ENCODE measurements around the gene GCM1.

Gene GCM1

DNA sequence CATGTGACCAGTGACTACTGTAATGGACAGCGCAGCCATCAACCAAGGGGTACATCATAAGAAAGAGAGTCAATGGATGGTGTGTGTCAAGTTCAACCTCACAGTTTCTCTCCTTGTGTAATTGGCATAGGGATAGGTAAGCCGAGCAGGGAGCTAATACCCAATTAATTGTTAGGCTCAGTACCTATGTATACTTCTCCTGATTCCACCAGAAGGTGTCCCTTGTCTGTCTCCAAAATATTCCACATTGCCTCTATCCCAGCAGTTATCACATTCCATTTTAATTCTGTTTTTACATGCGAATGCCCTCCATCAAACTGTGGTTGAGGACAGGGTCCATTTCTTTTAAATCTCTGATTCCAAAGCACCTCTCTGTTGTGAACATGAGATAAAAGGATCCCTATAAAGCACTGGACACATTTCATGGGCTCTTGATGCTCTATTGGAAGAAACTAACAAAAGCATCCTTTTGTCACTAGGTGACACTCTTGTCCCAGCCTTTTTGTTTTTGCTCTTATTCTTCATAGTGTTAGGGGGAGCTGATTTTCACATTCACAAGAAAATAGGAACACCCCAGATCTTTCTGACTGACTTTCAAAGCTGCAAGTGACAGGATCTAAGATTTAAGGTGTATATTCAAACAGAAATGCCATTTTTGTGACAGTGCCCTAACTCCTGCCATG is 44.5 kb downstream of the GCM1 start:
- no peak for DNase-seq

DNA sequence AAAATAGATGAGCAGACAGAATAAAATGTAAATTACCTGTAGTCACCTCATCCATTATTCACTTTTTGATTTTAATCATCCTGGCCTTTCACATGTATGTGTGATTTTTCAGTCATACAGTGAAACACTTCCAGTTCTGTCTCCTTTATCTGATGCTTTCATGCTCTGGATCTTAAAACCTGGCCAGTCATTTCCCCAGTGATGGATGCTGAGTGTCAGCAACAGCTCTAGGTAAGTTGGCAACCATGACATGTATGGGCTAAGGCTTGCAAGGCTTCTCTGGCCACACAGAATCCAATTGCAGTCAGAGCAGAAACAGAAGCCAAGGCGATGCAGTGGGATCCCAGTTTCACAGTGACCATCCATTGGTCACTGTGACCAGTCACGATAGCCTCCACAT is 47.6 kb downstream of the GCM1 start:
- DNase-seq = no peak

DNA sequence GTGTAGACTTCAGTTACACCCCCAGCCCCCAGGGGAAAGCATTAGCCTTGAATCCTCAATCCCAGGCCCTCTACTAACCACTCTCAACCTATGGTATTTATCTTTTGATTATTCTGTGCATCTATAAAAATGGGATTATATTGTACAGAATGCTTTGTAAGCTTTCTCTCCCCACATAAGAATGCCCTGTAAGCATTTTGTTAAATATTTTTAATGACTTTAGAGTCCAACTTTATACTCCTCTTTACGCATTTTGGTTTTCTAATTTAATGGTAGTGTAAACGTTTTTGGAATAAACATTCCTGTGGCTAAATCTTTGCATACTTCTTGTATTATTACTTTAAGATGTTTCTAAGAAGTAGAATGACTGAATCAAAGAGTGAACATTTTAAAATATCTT is 48.1 kb downstream of the GCM1 start:
- DNase-seq = no peak

DNA sequence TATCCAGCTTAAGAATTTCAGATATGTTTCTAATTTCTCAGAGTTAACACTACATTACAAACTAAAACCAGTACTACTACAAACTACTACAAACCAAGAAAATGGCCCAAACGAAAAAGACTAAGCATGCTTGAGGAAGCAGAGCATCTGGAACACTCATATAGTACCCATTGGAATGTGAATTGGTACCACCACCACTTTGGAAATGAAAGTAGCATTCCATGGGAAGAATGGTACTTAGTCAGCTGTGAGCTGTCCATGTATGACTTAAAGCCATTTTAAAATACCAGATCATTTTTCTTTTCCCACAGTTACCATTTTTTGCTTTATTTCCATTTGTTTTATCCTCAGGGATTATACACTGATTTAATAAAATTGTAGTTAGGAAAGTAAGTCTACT is 52.9 kb downstream of the GCM1 start:
- no peak for DNase-seq

DNA sequence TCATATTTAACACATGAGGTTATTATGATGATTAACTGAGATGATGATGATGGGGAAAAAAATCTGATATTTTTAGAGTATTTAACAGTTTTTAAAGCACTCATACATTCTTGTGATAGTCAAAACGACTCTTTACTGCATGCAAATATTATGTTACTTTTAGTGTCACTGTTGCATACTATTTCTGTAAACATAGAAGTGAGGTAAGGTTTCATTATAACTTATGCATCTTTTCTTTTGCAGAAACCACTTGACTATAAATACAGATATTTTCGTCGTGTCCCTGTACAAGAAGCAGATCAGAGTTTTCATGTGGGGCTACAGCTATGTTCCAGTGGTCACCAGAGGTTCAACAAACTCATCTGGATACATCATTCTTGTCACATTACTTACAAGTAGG is 53.4 kb downstream of the GCM1 start:
- DNase-seq = no peak

DNA sequence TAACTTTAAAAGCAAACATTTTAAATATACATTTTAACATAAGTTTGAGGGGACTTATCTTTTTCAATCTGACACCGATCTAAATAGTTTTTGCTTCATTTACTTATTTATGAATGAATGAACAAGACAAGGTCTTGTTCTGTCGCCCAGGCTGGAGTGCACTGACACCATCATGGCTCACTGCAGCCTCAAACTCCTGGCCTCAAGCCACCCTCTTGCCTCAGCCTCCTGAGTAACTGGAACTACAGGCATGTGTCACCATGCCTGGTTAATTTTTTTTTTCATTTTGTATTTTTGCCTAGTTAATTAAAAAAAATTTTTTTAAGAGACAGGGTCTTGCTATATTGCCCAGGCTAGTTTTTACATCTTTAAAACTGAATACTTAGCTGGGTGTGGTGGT is 58.1 kb downstream of the GCM1 start:
- DNase-seq = no peak

DNA sequence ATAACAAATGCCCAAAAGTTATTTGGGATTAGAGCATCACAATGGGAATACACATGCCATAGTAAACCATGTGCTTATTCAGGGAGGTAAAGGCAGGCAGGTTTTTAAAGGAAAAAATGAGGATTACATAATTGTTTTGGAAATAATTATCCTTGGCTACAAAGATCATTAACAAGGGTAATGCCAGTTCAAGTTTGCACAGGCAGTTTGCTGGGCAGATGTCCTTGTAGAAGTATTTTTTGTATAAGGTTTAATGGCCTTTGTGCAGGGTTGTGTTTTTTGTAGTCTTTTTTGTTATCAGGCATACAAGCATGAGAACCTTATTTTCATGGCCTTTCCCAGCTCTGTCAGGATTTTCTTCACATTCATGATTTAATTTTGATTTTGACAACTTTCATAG is 58.7 kb downstream of the GCM1 start:
- no peak for DNase-seq

DNA sequence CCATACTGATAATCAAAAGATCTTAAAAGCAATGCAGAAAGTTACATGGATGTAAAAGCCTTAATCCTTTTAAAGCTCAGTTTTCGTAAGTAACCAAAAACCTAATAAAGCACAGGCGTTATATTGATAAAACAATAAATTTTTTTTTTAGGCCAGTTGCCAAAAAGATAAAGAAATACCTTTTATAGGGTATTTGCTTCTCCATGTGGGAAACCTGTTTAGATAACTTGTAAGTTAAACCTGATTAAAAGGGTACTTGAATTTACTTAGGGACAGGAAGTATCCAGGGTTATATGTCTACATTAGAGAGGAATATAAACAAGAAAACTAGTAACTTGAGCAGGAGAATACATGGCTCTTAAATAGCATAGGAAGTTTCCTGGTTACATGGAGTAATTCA is 62.3 kb downstream of the GCM1 start:
- no peak for DNase-seq

DNA sequence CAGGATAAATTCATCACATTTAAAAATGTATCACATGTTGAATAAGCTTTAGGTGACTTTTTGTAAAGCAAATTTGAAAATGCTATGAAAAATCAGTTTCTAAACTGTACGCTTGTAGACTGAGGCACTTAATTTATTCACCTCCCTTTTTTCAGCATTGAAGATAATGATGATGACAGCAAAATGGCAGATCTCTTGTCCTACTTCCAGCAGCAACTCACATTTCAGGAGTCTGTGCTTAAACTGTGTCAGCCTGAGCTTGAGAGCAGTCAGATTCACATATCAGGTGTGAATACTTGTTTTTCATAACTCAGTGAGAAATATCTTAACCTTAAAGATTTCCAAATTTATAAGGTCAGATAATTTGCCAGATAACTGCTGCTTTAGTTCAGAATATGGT is 67.8 kb downstream of the GCM1 start:
- no peak for DNase-seq
